Measurements from ENCODE around the gene PABPC1L2B. TPM values are rescaled to one million over a fixed set of nuclear protein-coding genes. Genes with fewer than 3 reads are reported as not detected.
"Not testable (repeated sequence)": the region's sequence is repeated elsewhere in the genome, so short reads cannot be mapped to it uniquely, and the experiment has no call there.

PABPC1L2B gene
- not detected for total RNA-seq
- polyA plus RNA-seq, result not detected
- total RNA-seq, result not detected

DNA sequence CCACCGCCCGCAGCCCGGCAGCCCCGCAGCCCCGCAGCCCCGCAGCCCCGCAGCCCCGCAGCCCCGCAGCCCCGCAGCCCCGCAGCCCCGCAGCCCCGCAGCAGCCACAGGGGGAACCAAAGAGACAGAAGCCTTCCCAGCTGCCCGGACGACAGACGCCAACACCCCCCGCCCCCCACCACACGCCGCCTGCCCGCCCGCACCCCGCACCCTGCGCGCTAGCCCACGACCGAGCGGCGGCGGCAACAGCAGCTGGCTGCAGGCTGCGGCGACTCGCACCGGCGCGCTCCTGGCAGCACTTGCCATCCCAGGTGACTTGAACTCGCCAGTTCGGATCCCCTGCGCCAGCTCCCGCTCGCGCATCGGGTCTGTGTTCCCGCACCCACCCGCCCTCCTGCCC, at the start of gene PABPC1L2B:
Gene PABPC1L2B (plus strand): TSS at position 207 of the 400 bp plus-strand sequence. CDS start 704 bp downstream, outside the sequence.
- ATAC-seq; CTCF ChIA-PET; H3K27ac Mint-ChIP-seq; intact Hi-C loops (cut with micrococcal nuclease); H3K4me3 Mint-ChIP-seq; H3K36me3 ChIP-seq (ENCODE audit: control insufficient read depth in 2 of 3, insufficient read depth in 3 of 3, low read length in 3 of 3); POLR2A ChIA-PET; H3K9me3 ChIP-seq (ENCODE audit: control insufficient read depth in 2 of 3, low read length in 3 of 3); H3K4me1 Mint-ChIP-seq; H3K27me3 ChIP-seq (ENCODE audit: control insufficient read depth in 2 of 2, insufficient read depth in 2 of 2, low read length in 2 of 2); H3K9me3 Mint-ChIP-seq; H3K27me3 Mint-ChIP-seq; H3K4me3 ChIP-seq (ENCODE audit: low read length); H3K4me1 ChIP-seq (ENCODE audit: control insufficient read depth in 2 of 2, insufficient read depth in 2 of 2, low read length in 2 of 2); H3K27ac ChIP-seq (ENCODE audit: low read depth, low read length); H3K36me3 Mint-ChIP-seq; DNase-seq: not testable (repeated sequence)

- H3K4me3 Mint-ChIP-seq; H3K9me3 Mint-ChIP-seq; ATAC-seq; H3K36me3 ChIP-seq (ENCODE audit: control insufficient read depth in 2 of 3, insufficient read depth in 3 of 3, low read length in 3 of 3); CTCF ChIA-PET; H3K4me3 ChIP-seq (ENCODE audit: low read length); H3K4me1 ChIP-seq (ENCODE audit: control insufficient read depth in 2 of 2, insufficient read depth in 2 of 2, low read length in 2 of 2); POLR2A ChIA-PET; H3K9me3 ChIP-seq (ENCODE audit: control insufficient read depth in 2 of 3, low read length in 3 of 3); H3K27me3 ChIP-seq (ENCODE audit: control insufficient read depth in 2 of 2, insufficient read depth in 2 of 2, low read length in 2 of 2); H3K36me3 Mint-ChIP-seq; DNase-seq; H3K27me3 Mint-ChIP-seq; H3K27ac ChIP-seq (ENCODE audit: low read depth, low read length); H3K4me1 Mint-ChIP-seq; H3K27ac Mint-ChIP-seq; intact Hi-C loops (cut with micrococcal nuclease): not testable (repeated sequence)
Measured at GRCh38 chrX:72959971-72960370, 42.8 kb upstream of the PABPC1L2B start.

DNA sequence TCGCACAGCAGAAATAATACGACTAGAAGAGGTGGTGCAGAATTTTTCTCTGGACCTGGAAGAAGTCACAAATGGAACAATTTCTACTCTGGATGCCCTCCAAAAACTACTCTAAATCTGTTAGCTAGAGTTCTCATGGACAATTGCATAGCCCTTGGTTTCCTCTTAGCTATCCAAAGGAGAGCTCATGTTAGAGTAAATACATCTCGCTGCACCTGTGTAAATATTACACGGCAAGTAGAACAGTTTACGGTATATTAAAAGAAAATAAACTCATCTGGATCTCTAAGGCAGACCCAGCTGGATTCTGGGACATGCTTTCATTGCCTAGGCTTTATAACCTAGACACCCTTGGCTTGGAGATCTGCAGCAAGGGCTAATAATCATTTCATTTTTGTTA, 30.9 kb upstream of the PABPC1L2B start:
- H3K4me3 ChIP-seq (ENCODE audit: low read length); POLR2A ChIA-PET; H3K27ac ChIP-seq (ENCODE audit: low read depth, low read length); H3K4me3 Mint-ChIP-seq; DNase-seq; CTCF ChIA-PET; H3K27ac Mint-ChIP-seq; H3K4me1 Mint-ChIP-seq; H3K9me3 ChIP-seq (ENCODE audit: control insufficient read depth in 2 of 3, low read length in 3 of 3); H3K36me3 ChIP-seq (ENCODE audit: control insufficient read depth in 2 of 3, insufficient read depth in 3 of 3, low read length in 3 of 3); H3K9me3 Mint-ChIP-seq; H3K27me3 ChIP-seq (ENCODE audit: control insufficient read depth in 2 of 2, insufficient read depth in 2 of 2, low read length in 2 of 2); H3K4me1 ChIP-seq (ENCODE audit: control insufficient read depth in 2 of 2, insufficient read depth in 2 of 2, low read length in 2 of 2); intact Hi-C loops (cut with micrococcal nuclease); ATAC-seq; H3K27me3 Mint-ChIP-seq; H3K36me3 Mint-ChIP-seq: not testable (repeated sequence)

- H3K27ac ChIP-seq (ENCODE audit: low read depth, low read length); H3K4me1 Mint-ChIP-seq; H3K27me3 ChIP-seq (ENCODE audit: control insufficient read depth in 2 of 2, insufficient read depth in 2 of 2, low read length in 2 of 2); H3K27me3 Mint-ChIP-seq; CTCF ChIA-PET; H3K4me3 ChIP-seq (ENCODE audit: low read length); H3K36me3 ChIP-seq (ENCODE audit: control insufficient read depth in 2 of 3, insufficient read depth in 3 of 3, low read length in 3 of 3); intact Hi-C loops (cut with micrococcal nuclease); H3K4me3 Mint-ChIP-seq; H3K4me1 ChIP-seq (ENCODE audit: control insufficient read depth in 2 of 2, insufficient read depth in 2 of 2, low read length in 2 of 2); DNase-seq; POLR2A ChIA-PET; ATAC-seq; H3K36me3 Mint-ChIP-seq; H3K9me3 ChIP-seq (ENCODE audit: control insufficient read depth in 2 of 3, low read length in 3 of 3); H3K9me3 Mint-ChIP-seq; H3K27ac Mint-ChIP-seq: not testable (repeated sequence)
Measured at GRCh38 chrX:72974885-72975284, 27.9 kb upstream of the PABPC1L2B start.

- intact Hi-C loops (cut with micrococcal nuclease); H3K36me3 ChIP-seq (ENCODE audit: control insufficient read depth in 2 of 3, insufficient read depth in 3 of 3, low read length in 3 of 3); H3K9me3 ChIP-seq (ENCODE audit: control insufficient read depth in 2 of 3, low read length in 3 of 3); H3K36me3 Mint-ChIP-seq; H3K4me1 Mint-ChIP-seq; H3K27ac ChIP-seq (ENCODE audit: low read depth, low read length); DNase-seq; H3K4me1 ChIP-seq (ENCODE audit: control insufficient read depth in 2 of 2, insufficient read depth in 2 of 2, low read length in 2 of 2); H3K4me3 Mint-ChIP-seq; POLR2A ChIA-PET; H3K27ac Mint-ChIP-seq; ATAC-seq; CTCF ChIA-PET; H3K27me3 ChIP-seq (ENCODE audit: control insufficient read depth in 2 of 2, insufficient read depth in 2 of 2, low read length in 2 of 2); H3K4me3 ChIP-seq (ENCODE audit: low read length): not testable (repeated sequence)
- H3K27me3 Mint-ChIP-seq, result peaks cover 0 to 17% (median 12%) of the 10 kb centered on the region in 5 donors
- H3K9me3 Mint-ChIP-seq, result peaks cover 2 to 18% (median 6%) of the 10 kb centered on the region in 11 donors
Measured at GRCh38 chrX:72980894-72981469, 21.8 kb upstream of the PABPC1L2B start.

- H3K4me3 Mint-ChIP-seq; H3K27me3 ChIP-seq (ENCODE audit: control insufficient read depth in 2 of 2, insufficient read depth in 2 of 2, low read length in 2 of 2); H3K4me3 ChIP-seq (ENCODE audit: low read length); H3K4me1 ChIP-seq (ENCODE audit: control insufficient read depth in 2 of 2, insufficient read depth in 2 of 2, low read length in 2 of 2); ATAC-seq; POLR2A ChIA-PET; H3K36me3 Mint-ChIP-seq; H3K9me3 Mint-ChIP-seq; CTCF ChIA-PET; H3K27ac ChIP-seq (ENCODE audit: low read depth, low read length); H3K27me3 Mint-ChIP-seq; H3K36me3 ChIP-seq (ENCODE audit: control insufficient read depth in 2 of 3, insufficient read depth in 3 of 3, low read length in 3 of 3); H3K4me1 Mint-ChIP-seq; H3K9me3 ChIP-seq (ENCODE audit: control insufficient read depth in 2 of 3, low read length in 3 of 3); H3K27ac Mint-ChIP-seq; intact Hi-C loops (cut with micrococcal nuclease); DNase-seq: not testable (repeated sequence)
Measured at GRCh38 chrX:73004032-73004431, 1.3 kb downstream of the PABPC1L2B start.

- ChIA-PET POLR2A (no interaction called here), CTCF (no interaction called here)
- H3K27me3 ChIP-seq (ENCODE audit: control insufficient read depth in 2 of 2, insufficient read depth in 2 of 2, low read length in 2 of 2), result no peaks in the 10 kb centered on the region
- no peak overlapping the region for H3K27ac ChIP-seq (ENCODE audit: low read depth, low read length)
- no peaks in the 10 kb centered on the region for H3K36me3 ChIP-seq (ENCODE audit: control insufficient read depth in 2 of 3, insufficient read depth in 3 of 3, low read length in 3 of 3)
- no peak for DNase-seq
- Mint-ChIP-seq H3K4me3 (no peak overlapping the region), H3K27ac (no peak overlapping the region), H3K27me3 (peaks cover 0 to 12% (median 6%) of the 10 kb centered on the region in 5 donors), H3K36me3 (peaks cover 0 to 3% (median 0%) of the 10 kb centered on the region in 5 donors), H3K9me3 (peaks cover 0 to 47% (median 15%) of the 10 kb centered on the region in 11 donors), H3K4me1 (no peaks in the 10 kb centered on the region)
- ATAC-seq, result no peak
- H3K9me3 ChIP-seq (ENCODE audit: control insufficient read depth in 2 of 3, low read length in 3 of 3), result no peaks in the 10 kb centered on the region
- intact Hi-C loops (cut with micrococcal nuclease), result no loop called here
- H3K4me3 ChIP-seq (ENCODE audit: low read length), result no peak overlapping the region
- H3K4me1 ChIP-seq (ENCODE audit: control insufficient read depth in 2 of 2, insufficient read depth in 2 of 2, low read length in 2 of 2), result no peaks in the 10 kb centered on the region
Measured at GRCh38 chrX:73021361-73022092, 18.8 kb downstream of the PABPC1L2B start.

All from naive thymus-derived CD4-positive, alpha-beta T cell (primary cell).